Measurements from ENCODE around the gene SMIM17. TPM values are rescaled to one million over a fixed set of nuclear protein-coding genes. Genes with fewer than 3 reads are reported as not detected.

Gene SMIM17
- total RNA-seq, 2 donors from 2014 or later = not detected

DNA sequence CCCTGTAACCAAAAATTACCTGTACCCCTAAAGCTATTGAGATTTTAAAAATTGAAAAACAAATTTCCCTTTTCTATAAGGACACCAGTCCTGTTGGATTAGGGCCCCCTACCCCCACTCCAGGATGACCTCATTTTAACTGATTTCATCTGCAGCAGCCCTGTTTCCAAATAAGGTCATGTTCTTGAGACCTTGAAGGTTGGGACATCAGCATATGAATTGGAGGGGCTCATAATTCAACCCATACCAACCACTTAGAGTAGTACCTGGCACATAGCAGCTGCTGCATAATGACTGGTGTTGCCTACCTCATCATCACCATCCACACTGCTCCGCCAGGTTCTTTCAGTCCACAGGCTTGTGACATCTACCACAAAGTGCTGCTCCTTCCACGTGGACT is 30.2 kb upstream of the SMIM17 start:
- H3K4me1 ChIP-seq = peaks cover 0 to 6% of the 10 kb centered on the region in 2 donors
- no peaks in the 10 kb centered on the region for H3K27me3 ChIP-seq
- no peaks in the 10 kb centered on the region for H3K9me3 ChIP-seq
- H3K27ac ChIP-seq = no peak overlapping the region
- peaks cover 3% of the 10 kb centered on the region for H3K36me3 ChIP-seq
- no peak overlapping the region for H3K4me3 ChIP-seq
- DNase-seq (ENCODE audit: low spot score) = no peak
- TF ChIP-seq, protein P1, sequence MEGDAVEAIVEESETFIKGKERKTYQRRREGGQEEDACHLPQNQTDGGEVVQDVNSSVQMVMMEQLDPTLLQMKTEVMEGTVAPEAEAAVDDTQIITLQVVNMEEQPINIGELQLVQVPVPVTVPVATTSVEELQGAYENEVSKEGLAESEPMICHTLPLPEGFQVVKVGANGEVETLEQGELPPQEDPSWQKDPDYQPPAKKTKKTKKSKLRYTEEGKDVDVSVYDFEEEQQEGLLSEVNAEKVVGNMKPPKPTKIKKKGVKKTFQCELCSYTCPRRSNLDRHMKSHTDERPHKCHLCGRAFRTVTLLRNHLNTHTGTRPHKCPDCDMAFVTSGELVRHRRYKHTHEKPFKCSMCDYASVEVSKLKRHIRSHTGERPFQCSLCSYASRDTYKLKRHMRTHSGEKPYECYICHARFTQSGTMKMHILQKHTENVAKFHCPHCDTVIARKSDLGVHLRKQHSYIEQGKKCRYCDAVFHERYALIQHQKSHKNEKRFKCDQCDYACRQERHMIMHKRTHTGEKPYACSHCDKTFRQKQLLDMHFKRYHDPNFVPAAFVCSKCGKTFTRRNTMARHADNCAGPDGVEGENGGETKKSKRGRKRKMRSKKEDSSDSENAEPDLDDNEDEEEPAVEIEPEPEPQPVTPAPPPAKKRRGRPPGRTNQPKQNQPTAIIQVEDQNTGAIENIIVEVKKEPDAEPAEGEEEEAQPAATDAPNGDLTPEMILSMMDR (IDR thresholded peaks at IDR 0.05) = no peak

DNA sequence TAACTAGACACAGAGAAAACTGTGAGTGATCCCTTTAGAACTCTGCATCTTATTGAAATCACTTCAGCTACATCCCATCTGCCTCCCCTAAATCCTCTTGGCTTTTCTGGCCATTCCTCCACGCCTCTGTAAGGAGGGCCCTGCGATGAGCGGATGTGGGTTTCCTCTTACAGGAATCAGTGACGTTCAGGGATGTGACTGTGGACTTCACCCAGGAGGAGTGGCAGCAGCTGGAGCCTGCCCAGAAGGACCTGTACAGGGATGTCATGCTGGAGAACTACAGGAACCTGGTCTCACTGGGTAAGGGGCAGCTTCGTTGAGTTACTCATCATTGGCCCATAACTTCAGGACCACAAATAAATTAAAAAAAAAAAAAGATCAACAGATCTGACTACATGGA is 29.3 kb upstream of the SMIM17 start:
- no peak for DNase-seq (ENCODE audit: low spot score)
- H3K27ac ChIP-seq = peak overlapping the region in 1 of 2 donors; percentile 16
- no peaks in the 10 kb centered on the region for H3K27me3 ChIP-seq
- peaks cover 0 to 6% of the 10 kb centered on the region in 2 donors for H3K4me1 ChIP-seq
- no peak overlapping the region for H3K4me3 ChIP-seq
- TF ChIP-seq, protein P1 (IDR thresholded peaks at IDR 0.05) = no peak
- no peaks in the 10 kb centered on the region for H3K9me3 ChIP-seq
- peaks cover 7% of the 10 kb centered on the region for H3K36me3 ChIP-seq

DNA sequence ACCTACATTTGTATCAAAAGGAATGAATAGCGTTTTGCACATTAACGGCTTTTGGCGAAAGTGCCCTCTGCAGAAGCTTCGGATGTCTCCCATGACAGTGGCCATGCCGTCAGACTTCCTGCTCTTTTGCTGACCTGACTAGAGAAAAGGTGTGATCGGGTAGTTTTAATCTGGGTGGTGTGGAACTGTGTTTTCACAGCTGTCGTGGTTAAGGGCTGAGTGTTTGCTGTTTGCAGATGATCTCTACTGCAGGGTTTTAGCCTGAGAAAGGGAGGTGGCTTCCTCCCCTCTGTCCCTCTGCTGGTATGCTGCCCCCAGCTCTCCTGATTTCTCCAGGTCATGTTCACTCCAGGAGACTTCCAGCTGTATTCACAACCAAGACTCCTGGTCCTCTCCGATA is 25.4 kb upstream of the SMIM17 start:
- Histone ChIP-seq H3K4me3 (no peak overlapping the region), H3K9me3 (no peaks in the 10 kb centered on the region), H3K27me3 (no peaks in the 10 kb centered on the region), H3K36me3 (peaks cover 21% of the 10 kb centered on the region), H3K27ac (no peak overlapping the region), H3K4me1 (peaks cover 0 to 6% of the 10 kb centered on the region in 2 donors)
- TF ChIP-seq, protein P1 (IDR thresholded peaks at IDR 0.05) = no peak
- no peak for DNase-seq (ENCODE audit: low spot score)

DNA sequence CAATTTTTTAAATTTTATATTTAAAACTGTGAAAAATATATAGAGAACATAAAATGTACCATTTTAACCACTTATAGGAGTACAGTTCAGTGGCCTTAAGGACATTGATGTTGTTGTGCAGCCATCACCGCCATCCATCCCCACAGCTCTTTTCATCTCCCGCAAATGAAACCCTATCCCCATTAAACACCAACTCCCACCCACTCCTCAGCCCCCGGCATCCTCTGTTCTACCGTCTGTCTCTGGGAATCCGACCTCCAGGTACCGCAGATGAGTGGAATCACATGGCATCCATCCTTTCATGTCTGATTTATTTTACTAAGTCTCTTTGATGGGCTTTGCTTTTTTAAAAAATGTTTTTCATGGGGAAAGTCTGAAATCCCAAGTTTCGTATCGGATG is 23.8 kb upstream of the SMIM17 start:
- Histone ChIP-seq H3K9me3 (no peaks in the 10 kb centered on the region), H3K36me3 (peaks cover 29% of the 10 kb centered on the region), H3K4me3 (no peak overlapping the region), H3K27me3 (no peaks in the 10 kb centered on the region), H3K27ac (no peak overlapping the region), H3K4me1 (no peaks in the 10 kb centered on the region)
- DNase-seq (ENCODE audit: low spot score) = no peak
- TF ChIP-seq, protein P1 (IDR thresholded peaks at IDR 0.05) = no peak

DNA sequence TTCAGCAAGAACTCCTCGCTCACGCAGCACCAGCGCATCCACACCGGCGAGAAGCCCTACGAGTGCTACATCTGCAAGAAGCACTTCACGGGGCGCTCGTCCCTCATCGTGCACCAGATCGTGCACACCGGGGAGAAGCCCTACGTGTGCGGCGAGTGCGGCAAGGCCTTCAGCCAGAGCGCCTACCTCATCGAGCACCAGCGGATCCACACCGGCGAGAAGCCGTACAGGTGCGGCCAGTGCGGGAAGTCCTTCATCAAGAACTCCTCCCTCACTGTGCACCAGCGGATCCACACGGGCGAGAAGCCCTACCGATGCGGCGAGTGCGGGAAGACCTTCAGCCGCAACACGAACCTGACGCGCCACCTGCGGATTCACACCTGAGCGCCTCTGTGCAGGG is 20.6 kb upstream of the SMIM17 start:
- Histone ChIP-seq H3K27ac (no peak overlapping the region), H3K4me3 (no peak overlapping the region), H3K9me3 (no peaks in the 10 kb centered on the region), H3K4me1 (no peaks in the 10 kb centered on the region), H3K36me3 (peaks cover 37% of the 10 kb centered on the region), H3K27me3 (no peaks in the 10 kb centered on the region)
- TF ChIP-seq, protein P1 (IDR thresholded peaks at IDR 0.05) = no peak
- no peak for DNase-seq (ENCODE audit: low spot score)

DNA sequence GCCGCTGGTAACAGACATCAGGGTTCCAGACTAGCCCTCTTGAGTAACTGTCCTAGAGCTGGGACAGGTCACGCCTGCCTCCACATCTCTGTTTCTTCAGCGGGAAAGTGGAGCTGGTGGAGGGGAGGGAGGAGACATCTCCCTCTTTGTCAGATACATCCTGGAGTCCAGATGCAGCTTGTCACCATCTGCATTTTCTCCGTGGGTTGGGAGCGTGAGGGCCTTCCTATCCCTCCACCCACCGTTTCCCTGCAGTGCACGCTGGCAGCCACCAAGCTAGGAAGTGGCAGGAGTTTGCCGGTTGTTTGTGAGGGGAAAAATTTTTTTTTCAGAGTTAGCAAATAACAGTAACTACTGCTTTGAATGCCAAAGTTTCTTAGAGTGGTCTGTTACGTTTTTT is 20.0 kb upstream of the SMIM17 start:
- H3K4me3 ChIP-seq = no peak overlapping the region
- TF ChIP-seq, protein P1 (IDR thresholded peaks at IDR 0.05) = no peak
- H3K27me3 ChIP-seq = no peaks in the 10 kb centered on the region
- H3K9me3 ChIP-seq = no peaks in the 10 kb centered on the region
- H3K36me3 ChIP-seq = peaks cover 32% of the 10 kb centered on the region
- H3K4me1 ChIP-seq = no peaks in the 10 kb centered on the region
- no peak for DNase-seq (ENCODE audit: low spot score)
- H3K27ac ChIP-seq = no peak overlapping the region

Measured in right atrium auricular region (tissue), 2 donors.